OCI-LY1 (cell line): ENCODE measurements around the gene HACL1.

Experiments
- CTCF ChIP-seq: fragments of 200-600 bp; sonication (generic), shearing (Covaris generic); IDR thresholded peaks from 2 replicates; pipeline ENCODE4 v1.5.1; 2017; ENCODE audit warnings: mild to moderate bottlenecking, antibody characterized with exemption, low read length, moderate library complexity, mixed read lengths
- EZH2 ChIP-seq: fragments of 200-600 bp; sonication (generic), shearing (Covaris generic); IDR thresholded peaks from 2 replicates; pipeline ENCODE4 v1.8.0; 2017; ENCODE audit warnings: borderline replicate concordance, mixed run types, mild to moderate bottlenecking, antibody characterized with exemption, low read length, moderate library complexity, mixed read lengths

GRCh38 chr3:15628967-15629366 lies 27.6 kb upstream of the HACL1 start:
- TF ChIP-seq EZH2 (no peak), CTCF (no peak)
